ENCODE measurements around the gene PBX2.

GRCh38 chr6:32189742-32190053 lies 304 bp downstream of the PBX2 start:
- TF ChIP-seq CTCF (IDR thresholded peaks at IDR 0.05; ENCODE audit: low read depth, low read length, poor library complexity, severe bottlenecking): no peak
- no peak for TF ChIP-seq EZH2phosphoT487 (IDR thresholded peaks at IDR 0.05; ENCODE audit: borderline replicate concordance, low read length)

All from DOHH2 (cell line).